ENCODE data around the gene UBC.

DNA sequence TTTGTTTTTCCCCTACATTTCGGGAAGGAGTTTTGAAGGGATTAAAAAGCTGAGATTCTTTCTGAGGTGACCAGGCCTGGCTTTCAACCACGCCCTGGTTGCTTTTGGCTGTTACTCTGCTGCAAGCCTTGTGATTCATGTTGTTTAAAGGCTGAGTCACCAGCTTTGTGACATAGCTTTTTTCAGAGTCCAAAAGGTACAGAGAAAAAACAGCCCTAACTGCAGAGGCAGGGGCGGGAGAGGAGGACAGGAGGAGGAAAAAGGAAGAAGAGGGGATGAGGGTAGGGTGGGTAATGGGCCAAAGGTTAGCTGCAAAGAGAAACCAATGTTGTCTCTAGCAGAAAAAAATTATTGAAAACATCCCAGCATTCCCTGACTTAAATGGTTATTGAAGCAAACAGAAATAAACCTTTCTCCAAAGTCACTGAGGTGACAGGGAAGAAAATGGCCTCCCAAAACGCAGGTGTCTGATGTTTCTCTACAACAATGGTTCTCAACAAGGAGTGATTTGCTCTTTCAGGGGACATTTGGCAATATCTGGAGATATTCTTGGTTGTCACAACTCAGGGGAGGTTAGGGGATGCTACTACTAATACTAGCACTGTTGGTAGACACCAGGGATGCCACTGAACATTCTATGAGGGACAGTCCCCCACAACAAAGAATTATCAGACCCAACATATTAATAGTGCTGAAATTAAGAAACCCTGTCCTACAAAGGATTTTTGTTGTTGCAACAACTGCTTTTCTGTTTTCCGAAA lies 2.1 kb upstream of the UBC start:
- TF ChIP-seq, protein P1, sequence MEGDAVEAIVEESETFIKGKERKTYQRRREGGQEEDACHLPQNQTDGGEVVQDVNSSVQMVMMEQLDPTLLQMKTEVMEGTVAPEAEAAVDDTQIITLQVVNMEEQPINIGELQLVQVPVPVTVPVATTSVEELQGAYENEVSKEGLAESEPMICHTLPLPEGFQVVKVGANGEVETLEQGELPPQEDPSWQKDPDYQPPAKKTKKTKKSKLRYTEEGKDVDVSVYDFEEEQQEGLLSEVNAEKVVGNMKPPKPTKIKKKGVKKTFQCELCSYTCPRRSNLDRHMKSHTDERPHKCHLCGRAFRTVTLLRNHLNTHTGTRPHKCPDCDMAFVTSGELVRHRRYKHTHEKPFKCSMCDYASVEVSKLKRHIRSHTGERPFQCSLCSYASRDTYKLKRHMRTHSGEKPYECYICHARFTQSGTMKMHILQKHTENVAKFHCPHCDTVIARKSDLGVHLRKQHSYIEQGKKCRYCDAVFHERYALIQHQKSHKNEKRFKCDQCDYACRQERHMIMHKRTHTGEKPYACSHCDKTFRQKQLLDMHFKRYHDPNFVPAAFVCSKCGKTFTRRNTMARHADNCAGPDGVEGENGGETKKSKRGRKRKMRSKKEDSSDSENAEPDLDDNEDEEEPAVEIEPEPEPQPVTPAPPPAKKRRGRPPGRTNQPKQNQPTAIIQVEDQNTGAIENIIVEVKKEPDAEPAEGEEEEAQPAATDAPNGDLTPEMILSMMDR (IDR thresholded peaks at IDR 0.05) = no peak
- no peak for TF ChIP-seq POLR2A (IDR thresholded peaks at IDR 0.05; ENCODE audit: low read depth)

All from esophagus muscularis mucosa (tissue), 3 donors.